NT2/D1 (cell line): ENCODE results near the gene FBLN5.

Experiments used
- SUZ12 ChIP-seq: IDR thresholded peaks from 2 replicates; pipeline ENCODE4 v1.6.1; 2011; ENCODE audit not compliant: insufficient read length, insufficient read depth; ENCODE audit errors: extremely low read depth
- YY1 ChIP-seq: IDR thresholded peaks from 2 replicates; pipeline ENCODE4 v1.6.1; 2011; ENCODE audit not compliant: insufficient read length, insufficient read depth
- ZNF274 ChIP-seq: IDR thresholded peaks from 2 replicates; pipeline ENCODE4 v1.6.1; 2011; ENCODE audit warnings: mild to moderate bottlenecking, low read depth, low read length

DNA sequence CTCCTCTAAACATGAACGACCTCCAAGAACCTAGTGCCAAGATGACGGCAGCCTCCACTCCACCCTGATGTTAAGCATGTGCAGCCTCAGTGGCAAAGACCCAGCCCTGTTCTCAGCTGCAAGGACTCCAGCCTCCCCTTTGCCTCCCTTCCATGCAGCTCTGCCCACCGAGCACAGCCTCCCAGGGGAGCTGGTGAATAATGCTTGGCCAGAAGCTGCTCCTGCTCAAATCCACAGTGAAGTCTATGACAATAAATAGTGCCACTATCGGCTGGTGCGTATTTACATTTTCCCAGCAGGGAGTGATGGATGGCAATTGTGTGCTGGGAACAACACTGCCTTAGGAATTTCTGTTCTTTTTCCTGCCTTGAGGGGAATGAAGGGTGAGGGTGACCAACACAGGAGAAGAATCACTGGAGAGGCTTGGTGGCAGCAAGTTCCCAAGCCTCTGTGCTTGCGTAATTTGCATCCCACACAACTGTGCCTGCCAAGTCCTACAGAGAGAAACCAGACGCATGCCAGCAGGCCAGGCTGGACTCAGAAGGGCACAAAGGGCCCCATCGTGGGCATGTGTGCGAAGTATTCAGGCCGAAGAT lies 50.3 kb downstream of the FBLN5 start:
- no peak for TF ChIP-seq ZNF274
- no peak for TF ChIP-seq YY1
- no peak for TF ChIP-seq SUZ12
